A673 (cell line): Measurements from ENCODE around the gene GPR17.

ENCODE experiments used
- EZH2 ChIP-seq: fragments of 200-600 bp; sonication (generic); IDR thresholded peaks from 2 replicates; pipeline ENCODE4 v1.6.1; 2017; ENCODE audit warnings: borderline replicate concordance, low read depth, mild to moderate bottlenecking, mixed read lengths, antibody characterized with exemption, low read length; ENCODE audit not compliant: poor library complexity, severe bottlenecking
- TF ChIP-seq, protein P1 (sequence below): fragments of 300-800, 200-600 bp; sonication (generic); conservative IDR thresholded peaks from 2 replicates; pipeline ENCODE4 v1.5.1; 2017; ENCODE audit warnings: low read depth, mild to moderate bottlenecking, antibody characterized with exemption, low read length, moderate library complexity, mixed read lengths

DNA sequence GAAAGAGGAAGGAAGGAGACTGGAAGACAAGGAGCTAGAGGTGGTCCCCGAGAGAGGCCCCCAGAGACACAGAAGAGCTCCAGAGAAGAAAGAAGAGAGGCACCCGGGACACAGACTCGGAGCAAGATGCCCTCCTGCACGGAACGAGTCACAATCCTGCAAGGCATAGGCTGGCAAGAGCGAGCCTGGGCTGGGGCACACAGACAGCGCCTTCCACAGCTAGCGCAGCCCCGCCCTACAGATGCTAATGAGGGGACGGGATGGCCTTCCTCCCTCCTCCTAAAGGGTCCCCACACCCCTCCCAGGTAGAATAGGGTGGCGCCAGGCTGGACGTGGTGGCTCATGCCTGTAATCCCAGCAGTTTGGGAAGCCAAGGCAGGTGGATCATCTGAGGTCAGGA is 19.8 kb upstream of the GPR17 start:
- TF ChIP-seq EZH2: no peak
- TF ChIP-seq, protein P1, sequence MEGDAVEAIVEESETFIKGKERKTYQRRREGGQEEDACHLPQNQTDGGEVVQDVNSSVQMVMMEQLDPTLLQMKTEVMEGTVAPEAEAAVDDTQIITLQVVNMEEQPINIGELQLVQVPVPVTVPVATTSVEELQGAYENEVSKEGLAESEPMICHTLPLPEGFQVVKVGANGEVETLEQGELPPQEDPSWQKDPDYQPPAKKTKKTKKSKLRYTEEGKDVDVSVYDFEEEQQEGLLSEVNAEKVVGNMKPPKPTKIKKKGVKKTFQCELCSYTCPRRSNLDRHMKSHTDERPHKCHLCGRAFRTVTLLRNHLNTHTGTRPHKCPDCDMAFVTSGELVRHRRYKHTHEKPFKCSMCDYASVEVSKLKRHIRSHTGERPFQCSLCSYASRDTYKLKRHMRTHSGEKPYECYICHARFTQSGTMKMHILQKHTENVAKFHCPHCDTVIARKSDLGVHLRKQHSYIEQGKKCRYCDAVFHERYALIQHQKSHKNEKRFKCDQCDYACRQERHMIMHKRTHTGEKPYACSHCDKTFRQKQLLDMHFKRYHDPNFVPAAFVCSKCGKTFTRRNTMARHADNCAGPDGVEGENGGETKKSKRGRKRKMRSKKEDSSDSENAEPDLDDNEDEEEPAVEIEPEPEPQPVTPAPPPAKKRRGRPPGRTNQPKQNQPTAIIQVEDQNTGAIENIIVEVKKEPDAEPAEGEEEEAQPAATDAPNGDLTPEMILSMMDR: no peak
